ENCODE results near the gene CLDN1.

The CLDN1 gene

GRCh38 chr3:190321789-190322603, at the start of gene CLDN1:
Gene CLDN1, minus strand, starts transcription at chr3:190322446. Its CDS starts 240 bp downstream, at chr3:190322206.
- peak in 1 of 2 experiments; percentile 42 for DNase-seq (ENCODE audit: low read depth in 2 of 2)

DNA sequence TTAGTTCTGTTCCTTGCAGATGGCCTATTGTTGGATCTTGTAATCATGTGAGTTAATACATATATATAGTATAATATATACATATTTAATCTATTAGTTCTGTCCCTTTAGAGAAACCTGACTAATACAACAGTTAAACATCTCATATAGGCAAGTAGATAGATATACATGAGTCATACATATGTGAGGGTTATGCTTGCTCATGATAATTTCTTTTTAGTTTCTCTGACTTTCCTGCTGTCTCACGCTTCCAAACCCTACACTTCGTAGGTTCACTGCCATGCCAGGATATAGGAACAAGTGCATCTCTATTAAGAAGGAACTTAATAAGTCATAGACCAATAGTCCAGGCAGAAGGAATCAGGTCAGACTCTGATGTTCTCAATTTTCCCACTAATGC, 48.9 kb upstream of the CLDN1 start:
- DNase-seq (ENCODE audit: low read depth in 2 of 2), result no peak

DNA sequence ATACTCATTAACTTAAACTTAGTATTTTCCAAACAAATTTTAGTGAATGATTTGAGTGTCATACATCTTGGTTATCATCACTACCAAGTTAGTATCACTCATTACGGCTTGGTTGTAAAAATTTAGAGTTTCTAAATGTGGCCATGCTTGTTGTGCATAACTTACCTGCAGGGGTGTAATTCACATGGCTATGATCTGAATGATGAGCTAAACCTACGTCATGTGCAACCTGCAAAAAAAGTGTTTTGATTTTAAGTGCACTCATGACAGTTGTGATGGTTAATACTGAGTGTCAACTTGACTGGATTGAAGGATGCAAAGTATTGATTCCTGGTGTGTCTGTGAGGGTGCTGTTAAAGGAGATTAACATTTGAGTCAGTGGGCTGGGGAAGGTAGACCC, 48.1 kb upstream of the CLDN1 start:
- DNase-seq (ENCODE audit: low read depth in 2 of 2), result no peak

DNA sequence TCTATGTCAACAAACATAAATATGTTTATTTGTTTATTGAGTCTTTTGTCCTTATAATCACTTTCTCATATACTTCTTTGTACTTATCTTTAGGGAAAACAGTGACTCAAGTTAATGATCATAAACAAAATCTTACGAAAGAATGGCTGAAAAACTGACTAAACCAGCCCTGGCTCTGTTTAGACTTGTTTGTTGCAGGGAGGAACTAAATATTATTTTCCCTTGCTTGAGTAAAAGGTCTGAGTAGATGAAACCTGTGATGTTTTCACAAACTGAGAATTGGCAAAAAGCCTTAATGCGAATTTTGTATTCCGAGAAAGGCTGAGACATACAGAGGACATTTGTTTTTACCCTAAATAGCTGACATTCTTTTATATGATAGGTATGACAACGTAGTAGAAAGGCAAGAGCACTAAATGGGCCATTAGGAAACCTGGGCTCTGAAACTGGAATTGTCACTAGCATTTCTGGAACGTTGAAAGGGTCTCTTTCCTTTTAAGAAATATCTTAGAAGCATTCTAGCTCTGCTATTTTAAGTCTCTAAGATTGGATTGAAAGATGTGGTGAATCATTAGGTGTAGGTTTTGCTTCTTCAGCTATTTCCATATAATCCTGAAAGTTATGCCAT, 47.5 kb upstream of the CLDN1 start:
- DNase-seq (ENCODE audit: low read depth in 2 of 2), result no peak

- no peak for DNase-seq (ENCODE audit: low read depth in 2 of 2)
Measured at GRCh38 chr3:190368881-190369280, 46.6 kb upstream of the CLDN1 start.

- DNase-seq (ENCODE audit: low read depth in 2 of 2), result no peak
Measured at GRCh38 chr3:190366133-190366532, 43.9 kb upstream of the CLDN1 start.

- DNase-seq (ENCODE audit: low read depth in 2 of 2), result no peak
Measured at GRCh38 chr3:190362258-190362657, 40.0 kb upstream of the CLDN1 start.

- no peak for DNase-seq (ENCODE audit: low read depth in 2 of 2)
Measured at GRCh38 chr3:190361791-190362190, 39.5 kb upstream of the CLDN1 start.

- no peak for DNase-seq (ENCODE audit: low read depth in 2 of 2)
Measured at GRCh38 chr3:190360228-190360627, 38.0 kb upstream of the CLDN1 start.

DNA sequence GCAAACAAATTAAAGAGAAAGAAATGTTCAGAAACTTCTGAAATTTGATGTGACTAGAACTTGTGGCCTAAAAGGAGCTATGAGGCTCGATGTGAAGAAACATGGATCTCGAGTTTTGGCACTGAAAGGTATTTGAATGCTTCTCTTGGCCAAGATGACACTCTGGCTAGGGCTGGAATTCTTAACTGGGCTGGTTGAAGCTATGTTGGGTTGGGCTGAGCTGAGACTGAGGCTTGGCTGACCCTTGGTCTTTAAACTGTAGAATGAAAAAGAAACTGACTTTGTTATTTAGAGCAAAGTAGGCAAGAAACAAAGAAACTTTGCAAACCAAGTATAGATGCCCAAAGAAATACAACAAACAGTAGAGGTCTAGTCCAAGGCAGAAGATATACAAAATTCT, 37.6 kb upstream of the CLDN1 start:
- no peak for DNase-seq (ENCODE audit: low read depth in 2 of 2)

- no peak for DNase-seq (ENCODE audit: low read depth in 2 of 2)
Measured at GRCh38 chr3:190357468-190357867, 35.2 kb upstream of the CLDN1 start.

DNA sequence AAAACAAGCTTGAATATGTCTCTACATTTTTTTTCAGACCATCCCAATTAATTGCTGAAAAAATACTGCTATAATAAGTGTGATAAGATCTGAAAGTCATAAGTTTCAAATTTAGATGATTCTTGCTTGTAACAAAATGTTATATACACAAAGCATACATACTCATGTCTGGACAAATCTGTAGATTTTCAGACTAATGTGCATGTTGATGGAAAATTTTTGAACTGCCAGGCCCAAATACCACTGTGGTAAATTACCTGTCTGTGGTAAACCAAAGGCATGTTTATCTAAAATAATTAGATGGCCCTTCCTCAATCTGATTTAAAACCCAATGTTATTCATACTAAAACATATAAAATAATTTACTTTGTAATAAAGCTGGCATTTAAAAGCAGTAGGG, 34.0 kb upstream of the CLDN1 start:
- DNase-seq (ENCODE audit: low read depth in 2 of 2), result no peak

DNA sequence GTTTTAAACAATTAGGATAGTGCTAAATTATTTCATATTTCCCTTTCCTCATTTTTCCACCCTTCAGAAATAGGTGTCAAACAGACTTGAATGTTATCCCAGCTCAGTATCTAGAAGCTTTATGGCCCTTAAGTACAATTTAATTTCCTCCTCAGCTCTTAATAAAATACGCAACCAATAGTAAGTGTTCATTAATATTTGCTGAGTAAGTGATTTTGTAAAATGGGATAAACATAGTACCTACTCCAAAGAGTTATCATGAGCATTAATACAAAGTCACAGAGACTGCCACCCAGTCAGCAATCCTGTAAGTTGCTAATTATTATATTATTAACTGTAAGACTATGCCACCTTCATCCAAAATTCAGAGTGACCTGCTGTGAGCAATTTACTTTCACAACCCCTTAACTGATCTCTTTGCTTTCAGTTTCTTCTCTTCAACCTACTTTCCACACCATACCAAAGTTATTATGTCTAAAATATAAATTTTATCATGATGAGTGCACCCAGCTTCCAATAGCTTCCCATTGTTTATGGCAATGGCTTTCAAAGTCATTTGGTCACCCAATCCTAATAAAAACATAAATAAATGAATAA, 30.7 kb upstream of the CLDN1 start:
- DNase-seq (ENCODE audit: low read depth in 2 of 2), result no peak

- DNase-seq (ENCODE audit: low read depth in 2 of 2), result no peak
Measured at GRCh38 chr3:190346541-190346940, 24.3 kb upstream of the CLDN1 start.

GRCh38 chr3:190345878-190346277, 23.6 kb upstream of the CLDN1 start:
- DNase-seq (ENCODE audit: low read depth in 2 of 2), result no peak

GRCh38 chr3:190345027-190345821, 23.0 kb upstream of the CLDN1 start:
- peak; percentile 90 to 94 for DNase-seq (ENCODE audit: low read depth in 2 of 2)

- no peak for DNase-seq (ENCODE audit: low read depth in 2 of 2)
Measured at GRCh38 chr3:190340071-190340470, 17.8 kb upstream of the CLDN1 start.

GRCh38 chr3:190339130-190339529, 16.9 kb upstream of the CLDN1 start:
- DNase-seq (ENCODE audit: low read depth in 2 of 2), result no peak

DNA sequence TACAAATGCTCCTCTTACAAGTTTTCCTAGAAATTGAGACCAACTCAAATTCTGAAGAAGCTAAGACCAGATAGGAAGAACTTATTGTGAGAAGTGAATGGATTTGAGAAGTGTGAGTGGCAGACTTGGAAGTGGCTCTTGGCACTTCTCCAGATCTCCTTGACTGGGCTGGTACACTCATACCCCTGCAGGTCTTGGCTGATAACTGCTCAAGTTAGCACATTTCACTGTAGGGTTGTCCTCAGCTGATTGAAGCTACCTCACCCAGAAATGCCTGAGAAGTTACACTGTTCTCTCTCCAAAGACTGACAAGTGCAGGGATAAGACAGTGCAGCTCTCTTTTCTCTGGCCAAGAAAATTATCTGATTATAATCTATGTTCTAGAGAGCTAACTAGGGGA, 16.5 kb upstream of the CLDN1 start:
- no peak for DNase-seq (ENCODE audit: low read depth in 2 of 2)

- no peak for DNase-seq (ENCODE audit: low read depth in 2 of 2)
Measured at GRCh38 chr3:190337301-190337700, 15.1 kb upstream of the CLDN1 start.

DNA sequence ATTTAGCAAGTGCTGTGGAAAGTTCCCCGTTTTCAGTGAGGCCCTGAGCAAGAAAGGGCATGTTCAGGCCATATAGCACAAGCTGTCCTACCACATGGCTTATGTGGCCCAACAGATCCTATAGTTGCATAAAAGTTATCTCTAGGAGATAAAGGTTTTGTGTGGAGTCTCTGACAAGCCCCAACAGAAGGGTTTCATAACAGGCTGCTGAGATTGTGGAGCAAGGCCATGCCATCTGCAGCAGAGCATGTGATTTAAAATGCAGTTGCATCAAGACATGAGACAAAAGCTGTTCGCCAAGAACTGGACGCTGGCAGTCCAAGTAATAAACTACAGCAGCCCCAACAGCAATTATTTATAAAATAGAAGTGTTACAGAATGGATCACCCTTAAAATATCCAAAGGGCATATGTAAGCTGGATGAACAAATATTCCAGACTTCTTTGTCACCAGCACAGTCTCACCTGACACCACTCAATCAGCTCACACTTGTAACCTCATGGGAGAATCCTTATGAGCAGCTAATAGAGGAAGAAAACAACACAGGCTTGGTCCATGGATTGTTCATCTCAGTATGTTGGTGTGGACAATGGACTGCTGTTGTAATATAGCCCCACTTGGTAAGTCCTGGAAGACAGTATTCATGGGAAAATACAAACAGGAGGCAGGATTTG, 14.4 kb upstream of the CLDN1 start:
- DNase-seq (ENCODE audit: low read depth in 2 of 2), result no peak

- no peak for DNase-seq (ENCODE audit: low read depth in 2 of 2)
Measured at GRCh38 chr3:190333961-190334360, 11.7 kb upstream of the CLDN1 start.

All from fibroblast of skin of left quadriceps (primary cell).